ENCODE measurements around the gene GPR37. TPM values are rescaled to one million over a fixed set of nuclear protein-coding genes. Genes with fewer than 3 reads are reported as not detected.

The GPR37 gene
- total and polyA plus RNA-seq, 2 donors (not counting 3 experiments of a cell fraction or from before 2014, with no cell fraction given): 0.92 to 2.1 TPM

GRCh38 chr7:124785994-124786393 lies 20.4 kb upstream of the GPR37 start:
- no peaks in the 10 kb centered on the region for H3K79me2 ChIP-seq (ENCODE audit: control insufficient read depth, insufficient read depth, low read length)
- dilution Hi-C loops (cut with MboI; ENCODE audit: extremely low pct_ligation_motif_present, low sequenced_read_pairs): no loop called here
- no peak overlapping the region for H2AFZ ChIP-seq (ENCODE audit: low read depth, low read length)
- H3K4me1 ChIP-seq (ENCODE audit: control insufficient read depth, extremely low read depth, insufficient read depth, low read length): peaks cover 14% of the 10 kb centered on the region
- H3K9ac ChIP-seq (replicated peaks; ENCODE audit: extremely low read depth, insufficient read depth, low read length): no peak overlapping the region
- TF ChIP-seq GATA2 (IDR thresholded peaks at IDR 0.05; ENCODE audit: insufficient read depth, insufficient read length, low read depth, low read length): no peak
- TF ChIP-seq, protein P1, sequence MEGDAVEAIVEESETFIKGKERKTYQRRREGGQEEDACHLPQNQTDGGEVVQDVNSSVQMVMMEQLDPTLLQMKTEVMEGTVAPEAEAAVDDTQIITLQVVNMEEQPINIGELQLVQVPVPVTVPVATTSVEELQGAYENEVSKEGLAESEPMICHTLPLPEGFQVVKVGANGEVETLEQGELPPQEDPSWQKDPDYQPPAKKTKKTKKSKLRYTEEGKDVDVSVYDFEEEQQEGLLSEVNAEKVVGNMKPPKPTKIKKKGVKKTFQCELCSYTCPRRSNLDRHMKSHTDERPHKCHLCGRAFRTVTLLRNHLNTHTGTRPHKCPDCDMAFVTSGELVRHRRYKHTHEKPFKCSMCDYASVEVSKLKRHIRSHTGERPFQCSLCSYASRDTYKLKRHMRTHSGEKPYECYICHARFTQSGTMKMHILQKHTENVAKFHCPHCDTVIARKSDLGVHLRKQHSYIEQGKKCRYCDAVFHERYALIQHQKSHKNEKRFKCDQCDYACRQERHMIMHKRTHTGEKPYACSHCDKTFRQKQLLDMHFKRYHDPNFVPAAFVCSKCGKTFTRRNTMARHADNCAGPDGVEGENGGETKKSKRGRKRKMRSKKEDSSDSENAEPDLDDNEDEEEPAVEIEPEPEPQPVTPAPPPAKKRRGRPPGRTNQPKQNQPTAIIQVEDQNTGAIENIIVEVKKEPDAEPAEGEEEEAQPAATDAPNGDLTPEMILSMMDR (IDR thresholded peaks at IDR 0.05; ENCODE audit: extremely low read depth in 1 of 2, insufficient read depth in 1 of 2, low read depth in 1 of 2, low read length in 2 of 2): no peak
- no peak for TF ChIP-seq POLR2AphosphoS5 (IDR thresholded peaks at IDR 0.05; ENCODE audit: insufficient read depth, low read depth, low read length)
- TF ChIP-seq FOS (IDR thresholded peaks at IDR 0.05; ENCODE audit: borderline replicate concordance, insufficient read depth, low read length): no peak
- no peak for TF ChIP-seq POLR2A (IDR thresholded peaks at IDR 0.05; ENCODE audit: low read depth, low read length)
- no peak for TF ChIP-seq EZH2 (IDR thresholded peaks at IDR 0.05; ENCODE audit: borderline replicate concordance, low read depth, low read length, severe bottlenecking)
- no peak for TF ChIP-seq MYC (IDR thresholded peaks at IDR 0.05; ENCODE audit: low read depth, low read length)
- no peak for TF ChIP-seq MAX (IDR thresholded peaks at IDR 0.05; ENCODE audit: insufficient read depth, insufficient read length)
- no peak for TF ChIP-seq JUN (IDR thresholded peaks at IDR 0.05; ENCODE audit: borderline replicate concordance, insufficient read depth, insufficient read length, low read depth)
- H3K4me2 ChIP-seq (ENCODE audit: insufficient read depth, low read length): no peak overlapping the region
- no peaks in the 10 kb centered on the region for H3K9me3 ChIP-seq (replicated peaks; ENCODE audit: control insufficient read depth, insufficient read depth, low read length)
- ChIA-PET POLR2A (no interaction called here), CTCF (interaction anchor here (1.1 to 7.9 kb wide), 5 partner anchors 134 to 1205 kb away, joined by 3 to 217 read pairs (median 4); no protein-coding TSS in a partner anchor)
- no TSS peak for BruUV-seq (replicated peaks)
- H3K27me3 ChIP-seq (ENCODE audit: control insufficient read depth in 2 of 2, insufficient read depth in 2 of 2, low read length in 2 of 2): peaks cover 0 to 4% of the 10 kb centered on the region in 2 experiments
- DNase-seq (ENCODE audit: low read depth, low spot score) (no peak), FAIRE-seq (no peak)
- H3K4me3 ChIP-seq (replicated peaks in 1 of 3; ENCODE audit: insufficient read depth in 1 of 3, low read depth in 1 of 3, low read length in 3 of 3): no peak overlapping the region
- H3K9me1 ChIP-seq (replicated peaks; ENCODE audit: control insufficient read depth, extremely low read depth, insufficient read depth, low read length): no peaks in the 10 kb centered on the region
- H3K27ac ChIP-seq (ENCODE audit: insufficient read depth, low read depth, low read length): no peak overlapping the region
- no peaks in the 10 kb centered on the region for H3K36me3 ChIP-seq (ENCODE audit: control insufficient read depth in 2 of 2, extremely low read depth in 1 of 2, insufficient read depth in 2 of 2, low read length in 2 of 2)
- no peaks in the 10 kb centered on the region for H4K20me1 ChIP-seq (replicated peaks; ENCODE audit: control insufficient read depth, extremely low read depth, insufficient read depth, low read length)
- intact Hi-C loops (cut with micrococcal nuclease): loop anchor here (1.0 to 5.0 kb wide), 8 partner anchors 20 to 989 kb away; partner anchors contain the start of gene TMEM229A

Data from endothelial cell of umbilical vein (primary cell).